Measurements from ENCODE around the gene C10orf67. TPM values are rescaled to one million over a fixed set of nuclear protein-coding genes. Genes with fewer than 3 reads are reported as not detected.

Gene C10orf67
- total and polyA plus RNA-seq, 2 experiments from 2014 or later, result 0.16 TPM; not detected in 1

- TF ChIP-seq, protein P1, sequence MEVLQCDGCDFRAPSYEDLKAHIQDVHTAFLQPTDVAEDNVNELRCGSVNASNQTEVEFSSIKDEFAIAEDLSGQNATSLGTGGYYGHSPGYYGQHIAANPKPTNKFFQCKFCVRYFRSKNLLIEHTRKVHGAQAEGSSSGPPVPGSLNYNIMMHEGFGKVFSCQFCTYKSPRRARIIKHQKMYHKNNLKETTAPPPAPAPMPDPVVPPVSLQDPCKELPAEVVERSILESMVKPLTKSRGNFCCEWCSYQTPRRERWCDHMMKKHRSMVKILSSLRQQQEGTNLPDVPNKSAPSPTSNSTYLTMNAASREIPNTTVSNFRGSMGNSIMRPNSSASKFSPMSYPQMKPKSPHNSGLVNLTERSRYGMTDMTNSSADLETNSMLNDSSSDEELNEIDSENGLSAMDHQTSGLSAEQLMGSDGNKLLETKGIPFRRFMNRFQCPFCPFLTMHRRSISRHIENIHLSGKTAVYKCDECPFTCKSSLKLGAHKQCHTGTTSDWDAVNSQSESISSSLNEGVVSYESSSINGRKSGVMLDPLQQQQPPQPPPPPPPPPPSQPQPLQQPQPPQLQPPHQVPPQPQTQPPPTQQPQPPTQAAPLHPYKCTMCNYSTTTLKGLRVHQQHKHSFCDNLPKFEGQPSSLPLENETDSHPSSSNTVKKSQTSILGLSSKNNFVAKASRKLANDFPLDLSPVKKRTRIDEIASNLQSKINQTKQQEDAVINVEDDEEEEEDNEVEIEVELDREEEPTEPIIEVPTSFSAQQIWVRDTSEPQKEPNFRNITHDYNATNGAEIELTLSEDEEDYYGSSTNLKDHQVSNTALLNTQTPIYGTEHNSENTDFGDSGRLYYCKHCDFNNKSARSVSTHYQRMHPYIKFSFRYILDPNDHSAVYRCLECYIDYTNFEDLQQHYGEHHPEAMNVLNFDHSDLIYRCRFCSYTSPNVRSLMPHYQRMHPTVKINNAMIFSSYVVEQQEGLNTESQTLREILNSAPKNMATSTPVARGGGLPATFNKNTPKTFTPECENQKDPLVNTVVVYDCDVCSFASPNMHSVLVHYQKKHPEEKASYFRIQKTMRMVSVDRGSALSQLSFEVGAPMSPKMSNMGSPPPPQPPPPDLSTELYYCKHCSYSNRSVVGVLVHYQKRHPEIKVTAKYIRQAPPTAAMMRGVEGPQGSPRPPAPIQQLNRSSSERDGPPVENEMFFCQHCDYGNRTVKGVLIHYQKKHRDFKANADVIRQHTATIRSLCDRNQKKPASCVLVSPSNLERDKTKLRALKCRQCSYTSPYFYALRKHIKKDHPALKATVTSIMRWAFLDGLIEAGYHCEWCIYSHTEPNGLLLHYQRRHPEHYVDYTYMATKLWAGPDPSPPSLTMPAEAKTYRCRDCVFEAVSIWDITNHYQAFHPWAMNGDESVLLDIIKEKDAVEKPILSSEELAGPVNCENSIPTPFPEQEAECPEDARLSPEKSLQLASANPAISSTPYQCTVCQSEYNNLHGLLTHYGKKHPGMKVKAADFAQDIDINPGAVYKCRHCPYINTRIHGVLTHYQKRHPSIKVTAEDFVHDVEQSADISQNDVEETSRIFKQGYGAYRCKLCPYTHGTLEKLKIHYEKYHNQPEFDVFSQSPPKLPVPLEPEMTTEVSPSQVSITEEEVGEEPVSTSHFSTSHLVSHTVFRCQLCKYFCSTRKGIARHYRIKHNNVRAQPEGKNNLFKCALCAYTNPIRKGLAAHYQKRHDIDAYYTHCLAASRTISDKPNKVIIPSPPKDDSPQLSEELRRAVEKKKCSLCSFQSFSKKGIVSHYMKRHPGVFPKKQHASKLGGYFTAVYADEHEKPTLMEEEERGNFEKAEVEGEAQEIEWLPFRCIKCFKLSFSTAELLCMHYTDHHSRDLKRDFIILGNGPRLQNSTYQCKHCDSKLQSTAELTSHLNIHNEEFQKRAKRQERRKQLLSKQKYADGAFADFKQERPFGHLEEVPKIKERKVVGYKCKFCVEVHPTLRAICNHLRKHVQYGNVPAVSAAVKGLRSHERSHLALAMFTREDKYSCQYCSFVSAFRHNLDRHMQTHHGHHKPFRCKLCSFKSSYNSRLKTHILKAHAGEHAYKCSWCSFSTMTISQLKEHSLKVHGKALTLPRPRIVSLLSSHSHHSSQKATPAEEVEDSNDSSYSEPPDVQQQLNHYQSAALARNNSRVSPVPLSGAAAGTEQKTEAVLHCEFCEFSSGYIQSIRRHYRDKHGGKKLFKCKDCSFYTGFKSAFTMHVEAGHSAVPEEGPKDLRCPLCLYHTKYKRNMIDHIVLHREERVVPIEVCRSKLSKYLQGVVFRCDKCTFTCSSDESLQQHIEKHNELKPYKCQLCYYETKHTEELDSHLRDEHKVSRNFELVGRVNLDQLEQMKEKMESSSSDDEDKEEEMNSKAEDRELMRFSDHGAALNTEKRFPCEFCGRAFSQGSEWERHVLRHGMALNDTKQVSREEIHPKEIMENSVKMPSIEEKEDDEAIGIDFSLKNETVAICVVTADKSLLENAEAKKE (CRISPR knock-in tag; IDR thresholded peaks at IDR 0.05), result no peak
- TF ChIP-seq JUNB (IDR thresholded peaks at IDR 0.05; ENCODE audit: unreplicated experiment), result no peak
- no peak for TF ChIP-seq STAT1 (IDR thresholded peaks at IDR 0.05; ENCODE audit: unreplicated experiment)
- no peak for TF ChIP-seq POLR2AphosphoS5 (IDR thresholded peaks at IDR 0.05; ENCODE audit: low read depth)
- TF ChIP-seq EZH2 (IDR thresholded peaks at IDR 0.05; ENCODE audit: low read depth, unreplicated experiment), result no peak
- TF ChIP-seq CTCF (conservative IDR thresholded peaks at IDR 0.05; ENCODE audit: low read depth in 2 of 2), result no peak
- no peak for TF ChIP-seq NANOG (IDR thresholded peaks at IDR 0.05; ENCODE audit: borderline replicate concordance)
- no peak for TF ChIP-seq ZNF331 (CRISPR knock-in tag; IDR thresholded peaks at IDR 0.05; ENCODE audit: low read depth)
These were observed 188.0 kb downstream of the C10orf67 start (continued) for GRCh38 chr10:23156447-23157150.
